Activated T-cell treated with anti-CD3 and anti-CD28 coated beads, Interleukin-2, amount 50 U/mL, for 1 hour (primary cell): ENCODE data around the gene NHS.

Experiments
- DNase-seq: peaks from one replicate; pipeline ENCODE4 v3.0.0-alpha.2; 2020

Gene NHS

GRCh38 chrX:17595456-17596035, 220.5 kb downstream of the NHS start:
- no peak for DNase-seq

GRCh38 chrX:17596061-17596460, 221.1 kb downstream of the NHS start:
- no peak for DNase-seq

GRCh38 chrX:17596546-17597205, 221.7 kb downstream of the NHS start:
- no peak for DNase-seq

- DNase-seq, result no peak
Observed at GRCh38 chrX:17597327-17597726, 222.3 kb downstream of the NHS start.

GRCh38 chrX:17597836-17598439, 222.9 kb downstream of the NHS start:
- DNase-seq, result no peak

- DNase-seq, result no peak
Observed at GRCh38 chrX:17601441-17602200, 226.6 kb downstream of the NHS start.

GRCh38 chrX:17602245-17602644, 227.2 kb downstream of the NHS start:
- DNase-seq, result no peak

- no peak for DNase-seq
Observed at GRCh38 chrX:17603196-17603595, 228.2 kb downstream of the NHS start.

GRCh38 chrX:17605676-17606075, 230.7 kb downstream of the NHS start:
- DNase-seq, result no peak

- DNase-seq, result no peak
Observed at GRCh38 chrX:17606231-17606630, 231.2 kb downstream of the NHS start.

GRCh38 chrX:17608888-17609287, 233.9 kb downstream of the NHS start:
- no peak for DNase-seq

- no peak for DNase-seq
Observed at GRCh38 chrX:17610788-17611187, 235.8 kb downstream of the NHS start.

GRCh38 chrX:17613979-17614588, 239.1 kb downstream of the NHS start:
- DNase-seq, result no peak

GRCh38 chrX:17616936-17617335, 241.9 kb downstream of the NHS start:
- DNase-seq, result no peak

GRCh38 chrX:17617806-17618205, 242.8 kb downstream of the NHS start:
- no peak for DNase-seq

- DNase-seq, result no peak
Observed at GRCh38 chrX:17621566-17622270, 246.7 kb downstream of the NHS start.

- no peak for DNase-seq
Observed at GRCh38 chrX:17622331-17622730, 247.3 kb downstream of the NHS start.

GRCh38 chrX:17623750-17624149, 248.8 kb downstream of the NHS start:
- no peak for DNase-seq

- no peak for DNase-seq
Observed at GRCh38 chrX:17627026-17627425, 252.0 kb downstream of the NHS start.

- no peak for DNase-seq
Observed at GRCh38 chrX:17628976-17629375, 254.0 kb downstream of the NHS start.

- DNase-seq, result no peak
Observed at GRCh38 chrX:17629519-17629918, 254.5 kb downstream of the NHS start.

GRCh38 chrX:17631647-17632046, 256.6 kb downstream of the NHS start:
- no peak for DNase-seq

- DNase-seq, result no peak
Observed at GRCh38 chrX:17632942-17633341, 257.9 kb downstream of the NHS start.
